ENCODE data around the gene DAAM1.

DAAM1 gene

DNA sequence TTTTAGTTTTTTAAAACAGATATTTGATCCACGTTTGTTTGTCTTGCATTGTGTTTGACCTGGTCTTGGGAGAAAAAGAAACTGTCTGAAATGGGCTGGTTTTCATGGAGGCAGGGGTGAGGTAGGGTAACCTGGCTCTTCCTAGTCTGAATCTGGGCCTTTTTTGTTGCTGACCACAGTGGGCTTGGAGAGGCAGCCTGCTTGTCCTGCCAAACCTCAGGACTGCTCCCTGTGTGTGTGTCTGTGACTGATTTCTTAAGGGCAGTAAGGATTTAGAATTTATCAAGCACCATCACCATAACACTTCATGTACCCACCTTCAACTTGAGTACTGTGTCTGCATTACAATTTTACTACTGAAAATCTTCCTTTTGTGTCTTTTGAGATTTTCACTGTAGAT lies 28.5 kb downstream of the DAAM1 start:
- DNase-seq (ENCODE audit: low read depth in 1 of 2, low spot score in 1 of 2), result no peak

DNA sequence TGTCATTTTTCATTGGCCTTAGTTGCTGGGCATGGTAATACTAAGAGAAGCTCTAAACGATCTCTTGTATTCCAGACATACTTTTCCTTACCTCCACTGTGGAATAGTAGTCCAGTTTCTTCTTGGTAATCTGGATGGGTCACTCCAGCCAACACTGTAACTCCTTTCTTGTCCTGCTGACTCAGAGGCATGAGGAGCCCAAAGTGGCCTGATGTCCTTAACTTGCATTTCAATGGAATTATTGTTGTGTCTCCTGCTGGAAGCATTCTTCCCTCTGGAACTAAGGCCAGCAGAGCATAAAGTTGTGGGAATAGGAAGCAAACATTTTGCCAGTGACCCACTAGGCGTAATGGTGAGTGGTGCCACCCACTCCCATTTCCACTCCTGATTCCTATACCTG lies 33.1 kb downstream of the DAAM1 start:
- no peak for DNase-seq (ENCODE audit: low read depth in 1 of 2, low spot score in 1 of 2)

DNA sequence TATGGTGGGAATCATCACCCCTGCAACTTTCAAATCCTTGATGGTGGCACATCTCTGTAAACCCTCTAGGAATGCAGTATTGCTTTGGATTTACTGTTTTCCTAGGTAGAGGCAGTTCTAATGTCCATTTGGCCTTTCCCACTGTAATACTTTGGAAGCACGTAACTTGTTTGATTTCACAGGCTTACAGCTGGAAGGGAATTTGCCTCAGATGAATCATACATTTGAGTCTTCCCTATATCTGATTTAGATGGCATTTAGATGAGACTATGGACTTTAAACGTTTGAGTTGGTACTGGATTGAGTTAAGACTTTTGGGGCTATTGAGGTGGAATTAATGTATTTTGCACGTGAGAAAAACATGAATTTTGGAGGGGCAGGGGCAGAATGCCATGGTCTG lies 35.9 kb downstream of the DAAM1 start:
- DNase-seq (ENCODE audit: low read depth in 1 of 2, low spot score in 1 of 2), result no peak

DNA sequence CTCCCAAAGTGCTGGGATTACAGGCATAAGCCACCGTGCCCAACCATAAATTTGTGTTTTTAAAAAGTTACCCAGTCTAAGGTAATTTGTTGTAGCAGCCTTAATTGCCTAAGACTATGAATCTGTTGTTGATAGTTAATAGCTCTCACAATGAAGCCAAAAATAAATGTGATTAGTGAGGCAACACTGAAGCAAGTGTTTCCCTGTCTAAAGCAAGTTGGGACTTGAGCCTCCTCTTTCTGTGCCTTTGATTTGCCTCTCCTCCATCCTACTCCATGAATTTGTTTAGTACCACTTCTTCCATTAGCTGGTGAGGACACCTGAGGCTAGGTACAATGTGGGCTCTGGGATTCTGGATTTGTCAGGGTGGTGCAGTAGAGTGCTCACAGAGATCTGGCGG lies 36.8 kb downstream of the DAAM1 start:
- no peak for DNase-seq (ENCODE audit: low read depth in 1 of 2, low spot score in 1 of 2)

DNA sequence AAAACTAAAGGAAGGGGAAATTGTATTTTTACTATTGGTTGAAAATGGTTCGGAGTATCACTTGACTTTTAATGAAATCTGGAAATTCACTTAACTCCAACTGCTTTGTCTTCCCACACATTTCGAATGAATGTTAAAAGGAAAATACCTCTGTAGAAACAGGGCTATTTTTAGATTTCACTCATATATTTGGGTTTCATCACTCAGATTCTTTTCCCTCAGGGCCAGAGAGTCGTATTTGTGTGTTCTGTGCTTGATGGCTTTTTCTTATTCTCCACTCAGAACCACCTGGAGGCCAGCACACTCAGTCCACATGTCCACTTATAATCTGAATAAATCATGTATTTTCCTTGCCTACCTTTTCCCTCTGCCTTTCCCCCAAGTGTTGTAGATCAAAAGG lies 40.0 kb downstream of the DAAM1 start:
- no peak for DNase-seq (ENCODE audit: low read depth in 1 of 2, low spot score in 1 of 2)

DNA sequence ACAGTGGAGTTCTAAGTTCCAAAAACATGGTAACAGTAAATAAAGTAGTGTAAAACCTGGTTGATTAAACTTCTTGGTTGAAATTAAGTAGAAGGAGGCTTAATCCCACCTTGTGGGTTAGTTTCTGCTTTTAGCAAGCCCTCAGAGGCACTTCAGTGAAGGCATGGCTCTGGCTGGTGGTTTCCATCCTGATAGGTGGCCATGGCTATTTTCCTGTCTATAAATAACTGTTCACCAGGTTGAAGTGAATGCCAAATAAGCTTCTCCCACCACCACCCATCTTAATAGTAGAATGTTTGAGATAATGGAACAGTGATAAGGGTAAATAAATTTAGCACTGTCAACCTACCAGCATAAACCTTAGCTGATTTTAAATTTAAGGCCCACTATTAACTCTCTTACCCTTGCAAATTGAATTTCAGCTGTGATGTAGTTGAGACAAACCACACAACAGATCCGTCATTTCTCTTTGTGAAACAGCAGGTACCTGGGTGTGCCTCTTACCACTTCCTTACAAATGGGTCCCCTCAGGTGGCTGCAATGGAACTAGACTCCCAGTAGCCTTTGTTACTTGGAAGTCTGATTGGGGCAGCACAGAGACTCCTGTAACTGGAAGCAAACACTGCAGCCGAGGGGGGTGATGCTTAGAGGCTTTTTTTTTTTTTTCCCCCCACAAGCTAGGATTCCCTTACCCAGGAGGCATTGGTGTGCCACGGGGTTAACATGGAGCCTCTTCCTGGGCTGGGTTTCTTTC lies 41.4 kb downstream of the DAAM1 start:
- DNase-seq (ENCODE audit: low read depth in 1 of 2, low spot score in 1 of 2), result no peak

DNA sequence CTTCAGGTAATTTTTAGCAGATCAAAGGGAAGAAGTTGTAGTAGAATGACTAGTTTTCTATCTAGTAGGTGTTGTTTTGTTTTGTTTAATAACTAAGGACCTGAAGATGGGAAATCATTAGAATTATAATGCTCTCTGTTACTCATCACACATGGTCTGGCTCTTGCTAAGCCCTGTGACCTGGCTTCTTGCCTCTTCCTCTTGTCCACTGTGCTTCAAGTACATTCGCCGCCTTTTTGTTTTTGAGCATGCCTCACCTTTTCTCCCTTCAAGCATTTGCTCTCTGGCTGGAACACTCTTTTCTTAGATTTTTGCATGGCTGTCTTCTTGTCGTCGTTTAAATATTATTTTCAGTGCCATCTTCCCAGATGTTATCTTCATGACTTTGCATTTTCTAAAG lies 47.7 kb downstream of the DAAM1 start:
- DNase-seq (ENCODE audit: low read depth in 1 of 2, low spot score in 1 of 2), result no peak

DNA sequence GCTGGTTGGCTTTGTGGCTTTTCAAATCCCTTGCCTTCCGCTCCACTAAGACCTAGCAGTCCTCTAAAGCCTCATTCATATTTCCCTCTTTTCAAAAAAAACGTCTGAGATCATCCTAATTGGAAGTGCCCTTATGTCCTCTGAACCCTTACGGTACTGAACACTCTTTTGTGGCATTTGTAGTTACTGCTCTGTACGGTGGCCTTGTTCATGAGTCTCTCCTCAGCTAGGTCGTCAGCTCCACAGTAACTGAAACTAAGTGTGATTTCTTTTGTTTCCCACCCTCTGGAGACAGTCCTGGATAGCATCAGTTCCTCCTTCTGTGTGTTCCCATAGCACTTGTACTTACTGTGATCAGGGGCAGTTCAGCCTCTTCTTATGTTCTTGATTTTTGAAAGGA lies 49.7 kb downstream of the DAAM1 start:
- no peak for DNase-seq (ENCODE audit: low read depth in 1 of 2, low spot score in 1 of 2)

DNA sequence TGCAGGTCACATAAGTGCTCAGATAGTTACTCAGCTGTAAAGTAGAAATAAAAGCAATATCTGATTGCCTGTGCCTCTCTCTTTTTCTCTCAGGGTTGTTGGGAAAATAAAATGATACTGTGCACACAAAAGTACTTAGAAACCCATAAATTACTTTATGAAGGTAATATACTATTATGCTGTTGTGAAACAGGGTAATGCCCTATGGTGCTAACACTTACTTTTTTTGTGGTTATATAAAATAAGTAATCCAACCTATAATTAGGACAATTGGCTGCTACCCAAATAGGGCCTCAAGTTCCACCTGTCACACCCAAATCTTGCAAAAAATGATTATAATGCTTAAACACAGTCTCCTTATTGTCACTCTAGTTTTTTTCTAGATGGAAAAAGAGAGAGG lies 50.6 kb downstream of the DAAM1 start:
- no peak for DNase-seq (ENCODE audit: low read depth in 1 of 2, low spot score in 1 of 2)

DNA sequence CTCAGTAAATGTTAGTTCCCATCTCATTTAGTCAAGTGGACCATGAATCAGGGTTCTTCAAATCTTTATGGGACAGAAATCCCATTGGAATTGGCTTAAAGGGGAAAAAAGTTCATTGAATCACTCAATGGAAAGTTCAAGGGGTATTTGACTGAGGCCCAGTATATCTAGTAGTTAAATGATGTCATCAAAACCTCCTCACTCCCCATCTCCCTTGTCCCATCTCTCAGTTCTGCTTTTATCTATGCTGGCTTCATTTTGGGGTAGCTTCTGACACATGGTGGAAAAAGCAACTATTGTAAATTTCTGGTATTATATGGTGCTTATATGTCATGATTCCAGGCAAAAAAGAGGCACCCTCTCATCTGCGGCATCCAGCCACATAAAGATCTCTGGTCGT lies 51.9 kb downstream of the DAAM1 start:
- no peak for DNase-seq (ENCODE audit: low read depth in 1 of 2, low spot score in 1 of 2)

DNA sequence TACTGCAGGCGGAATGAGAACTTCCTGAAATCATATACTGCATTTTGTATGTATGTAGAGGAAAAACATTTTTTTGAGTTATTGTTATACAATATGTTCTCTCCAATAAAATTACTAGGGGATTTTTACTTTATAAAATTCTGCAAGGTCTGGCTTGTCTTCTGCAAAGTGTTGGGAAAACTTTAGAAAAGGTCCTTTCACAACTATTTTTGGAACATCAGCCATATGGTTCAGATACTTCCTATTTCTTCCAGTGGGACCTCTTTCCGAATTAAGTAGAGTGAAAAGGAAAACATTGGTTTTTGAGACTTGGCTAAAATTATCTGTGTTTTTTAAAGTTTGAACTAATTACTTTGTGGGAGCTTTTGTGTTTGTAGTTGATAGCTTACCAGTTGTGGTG lies 52.7 kb downstream of the DAAM1 start:
- DNase-seq (ENCODE audit: low read depth in 1 of 2, low spot score in 1 of 2), result no peak

DNA sequence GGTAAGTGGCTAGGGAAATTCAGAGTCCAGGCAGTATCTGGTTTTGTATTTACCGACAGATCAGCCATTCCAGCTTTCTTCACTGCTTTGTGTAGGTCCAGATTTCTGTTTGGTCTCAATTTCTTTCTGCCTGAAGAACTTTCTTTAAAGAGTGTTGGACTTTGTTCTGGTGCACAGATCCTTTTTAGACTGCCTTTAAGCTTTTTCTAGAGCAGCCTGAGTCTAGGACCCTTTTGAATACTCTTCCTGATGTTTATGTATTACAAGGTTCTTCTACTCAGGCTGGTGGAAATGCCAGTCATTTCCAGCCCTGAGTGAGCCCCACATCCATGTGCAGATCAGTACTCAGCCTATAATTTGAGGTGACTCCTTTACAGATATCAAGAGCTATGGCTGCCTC lies 54.7 kb downstream of the DAAM1 start:
- DNase-seq (ENCODE audit: low read depth in 1 of 2, low spot score in 1 of 2), result no peak

DNA sequence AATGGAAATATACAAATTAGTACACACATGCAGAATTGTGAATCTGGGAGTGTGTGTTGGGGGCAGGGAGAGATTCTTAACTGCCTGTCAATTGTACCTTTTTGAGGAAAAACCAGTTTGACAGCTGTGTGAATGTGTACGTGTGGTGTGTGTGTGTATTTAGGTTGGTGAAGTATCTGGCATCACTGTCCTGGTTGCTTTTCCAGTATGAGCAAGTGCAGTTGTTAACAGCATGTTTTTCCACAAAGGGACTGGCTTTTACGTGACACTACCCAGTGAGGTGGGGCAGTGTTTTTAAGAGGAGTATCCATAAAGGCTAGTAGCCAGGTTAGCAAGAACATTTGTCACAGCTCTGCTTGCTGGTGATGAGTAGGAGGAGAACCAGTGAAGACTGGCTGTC lies 56.1 kb downstream of the DAAM1 start:
- DNase-seq (ENCODE audit: low read depth in 1 of 2, low spot score in 1 of 2), result no peak

DNA sequence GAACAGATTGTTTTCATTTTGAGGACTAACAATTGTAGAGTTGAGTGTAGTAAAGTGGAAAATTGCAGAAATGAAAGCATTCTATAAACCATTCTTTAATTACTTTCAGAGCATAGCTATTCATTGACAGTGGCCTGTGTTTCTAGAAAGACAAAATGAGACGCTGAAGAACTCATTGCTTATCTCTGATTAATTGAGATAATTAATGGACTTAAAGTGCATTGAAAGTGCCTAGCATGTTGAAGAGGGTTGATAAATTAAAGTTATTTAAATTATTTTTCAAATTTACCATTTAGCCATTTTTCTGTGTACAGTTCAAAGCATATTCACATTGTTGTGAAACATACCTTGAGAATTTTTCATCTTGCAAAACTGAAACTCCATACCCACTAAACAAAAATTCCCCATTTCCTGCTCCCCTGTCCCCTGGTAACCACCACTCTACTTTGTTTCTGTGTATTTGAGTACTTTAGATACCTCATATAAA lies 57.4 kb downstream of the DAAM1 start:
- DNase-seq (ENCODE audit: low read depth in 1 of 2, low spot score in 1 of 2), result no peak

DNA sequence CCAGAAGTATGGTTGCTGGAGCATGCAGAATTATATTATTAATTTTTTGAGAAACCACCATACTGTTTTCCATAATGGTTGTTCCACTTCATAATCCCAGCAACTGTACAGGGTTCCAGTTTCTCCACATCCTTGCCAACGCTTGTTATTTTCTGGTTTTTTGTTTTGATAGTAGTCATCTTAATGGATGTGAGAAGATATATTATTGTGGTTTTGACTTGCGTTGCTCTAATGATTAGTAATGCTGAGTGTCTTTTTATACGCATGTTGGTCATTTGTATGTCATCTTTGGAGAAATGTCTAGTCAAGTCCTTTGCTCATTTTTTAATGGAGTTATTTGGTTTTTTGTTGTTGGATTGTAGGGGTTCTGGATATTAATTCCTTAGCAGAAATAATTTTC lies 58.1 kb downstream of the DAAM1 start:
- no peak for DNase-seq (ENCODE audit: low read depth in 1 of 2, low spot score in 1 of 2)

DNA sequence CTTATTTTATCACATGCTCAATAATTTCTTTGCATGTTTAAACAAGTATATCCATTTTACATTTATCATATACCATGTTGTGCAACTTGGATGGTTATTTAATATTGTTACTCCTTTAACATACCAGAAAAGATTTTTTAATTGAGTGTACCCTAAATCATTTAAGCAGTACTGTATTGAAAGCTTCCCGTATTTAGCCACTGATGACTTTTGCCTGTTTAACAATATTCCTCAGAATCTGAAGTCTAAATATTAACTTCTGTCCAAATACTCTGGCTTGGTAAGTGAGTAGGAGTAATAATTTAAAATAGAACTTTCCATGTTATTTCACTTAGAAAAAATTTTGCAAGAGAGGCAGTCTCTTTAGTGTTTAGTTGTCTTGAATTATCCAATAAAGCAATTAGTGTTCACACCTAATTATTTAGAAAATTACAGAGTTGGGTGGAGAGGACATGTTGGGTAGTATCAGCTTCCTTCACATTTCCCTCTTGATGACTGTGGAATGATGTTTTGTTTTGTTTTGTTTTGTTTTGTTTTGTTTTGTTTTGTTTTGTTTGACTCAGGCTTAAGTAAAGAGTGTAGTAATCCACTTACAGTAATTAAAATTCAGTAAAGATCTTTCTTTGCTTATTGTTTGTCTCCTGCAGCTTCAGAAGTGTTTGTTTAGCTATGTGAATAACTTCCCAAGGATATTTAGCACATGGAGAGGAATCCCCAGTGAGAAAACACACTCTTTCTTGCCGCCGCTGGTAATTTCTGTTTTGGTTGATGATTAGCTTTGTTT lies 59.5 kb downstream of the DAAM1 start:
- DNase-seq (ENCODE audit: low read depth in 1 of 2, low spot score in 1 of 2), result no peak

DNA sequence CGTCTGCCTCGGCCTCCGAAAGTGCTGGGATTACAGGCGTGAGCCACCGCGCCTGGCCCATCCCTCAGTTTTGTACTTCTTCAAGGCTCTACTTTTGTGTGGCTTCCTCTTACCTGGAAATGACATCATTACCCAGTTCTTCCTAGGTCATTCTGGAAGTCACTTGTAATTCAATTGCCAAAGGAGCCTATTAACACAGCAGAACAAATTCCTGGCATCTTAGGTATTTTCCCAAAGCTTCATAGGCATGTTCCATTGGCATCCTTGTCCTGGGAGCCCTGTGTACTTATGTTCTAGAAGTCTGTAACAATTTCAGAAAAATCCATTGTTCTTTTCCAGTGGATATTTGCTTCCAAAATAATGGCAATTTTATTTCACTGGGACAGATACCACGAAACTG lies 60.6 kb downstream of the DAAM1 start:
- no peak for DNase-seq (ENCODE audit: low read depth in 1 of 2, low spot score in 1 of 2)

DNA sequence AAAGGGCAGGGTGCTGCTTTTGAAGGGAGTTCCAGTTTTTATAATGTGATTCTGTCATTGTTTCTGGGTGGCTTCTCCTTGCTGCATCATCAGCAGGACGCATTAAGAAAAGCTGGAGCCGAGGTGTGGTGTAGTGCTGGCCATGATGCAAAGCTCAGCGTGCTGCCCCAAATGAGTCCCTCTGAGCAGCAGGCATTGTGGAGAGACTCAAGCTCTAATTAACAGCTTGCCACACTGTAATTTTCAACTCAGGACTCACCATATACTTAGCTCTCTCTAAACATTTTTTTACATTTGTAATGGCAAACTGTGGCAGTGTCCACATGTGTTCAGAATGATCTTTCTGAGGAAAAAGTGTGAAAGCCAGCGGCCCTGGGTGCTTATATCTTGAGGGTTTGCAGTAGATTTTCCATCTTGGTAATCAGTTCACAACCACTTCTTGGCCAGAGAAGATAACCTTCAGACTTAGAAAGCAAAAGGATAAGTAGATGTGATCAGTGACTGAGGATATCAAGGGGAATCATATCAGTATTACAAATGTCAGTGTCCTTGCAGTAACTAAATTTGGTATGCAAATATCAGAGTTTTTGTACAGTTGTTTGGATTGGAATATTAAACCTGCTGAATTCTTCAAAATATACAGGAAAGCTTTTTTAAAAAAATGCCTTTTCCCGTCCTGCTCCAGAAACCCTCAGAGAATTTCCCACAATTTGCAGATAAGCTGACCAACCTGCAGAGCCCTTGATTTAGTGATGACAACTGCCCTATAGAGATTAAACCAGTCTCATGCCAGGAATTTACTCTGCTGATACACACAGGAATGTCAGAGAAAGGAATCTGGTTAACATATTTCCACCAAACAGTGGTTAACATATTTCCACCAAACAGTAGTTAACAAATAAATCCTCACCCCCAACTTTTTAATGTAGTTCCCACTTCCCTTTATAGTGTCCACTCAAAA lies 63.6 kb downstream of the DAAM1 start:
- DNase-seq (ENCODE audit: low read depth in 1 of 2, low spot score in 1 of 2), result no peak

DNA sequence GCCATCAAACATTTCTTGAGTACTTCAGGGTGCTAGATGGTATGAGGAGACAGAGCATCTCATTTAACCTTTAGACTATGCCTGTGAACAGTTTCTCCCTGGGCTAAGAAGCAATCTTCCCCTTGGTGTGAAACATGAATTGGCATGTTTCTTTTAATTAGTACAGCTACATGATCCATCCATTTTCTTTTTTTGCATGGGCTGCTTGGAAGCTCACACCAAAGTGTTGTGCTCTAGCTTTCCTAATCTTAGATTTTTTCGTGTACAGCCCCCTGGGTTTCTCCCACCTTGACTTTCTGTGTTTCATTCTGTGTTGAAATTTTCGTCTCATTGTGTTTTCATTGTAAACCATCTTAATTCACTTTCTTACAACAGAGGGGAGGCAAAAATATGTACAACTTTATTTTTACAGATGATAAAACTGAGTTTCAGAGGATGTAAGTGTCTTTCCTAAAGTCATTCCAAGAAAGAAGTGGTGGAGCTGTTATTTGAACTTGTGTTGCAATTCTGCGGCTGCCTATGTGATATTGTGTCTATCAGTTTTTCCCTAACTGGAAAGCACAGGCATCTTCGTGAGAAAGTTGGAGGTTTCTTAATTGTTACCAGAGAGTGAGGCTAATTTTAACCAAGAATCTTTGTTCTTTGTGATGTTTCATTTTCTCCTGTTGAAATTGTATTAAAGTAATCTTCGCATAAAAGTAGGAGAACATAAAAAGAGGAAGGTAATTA lies 64.5 kb downstream of the DAAM1 start:
- no peak for DNase-seq (ENCODE audit: low read depth in 1 of 2, low spot score in 1 of 2)

DNA sequence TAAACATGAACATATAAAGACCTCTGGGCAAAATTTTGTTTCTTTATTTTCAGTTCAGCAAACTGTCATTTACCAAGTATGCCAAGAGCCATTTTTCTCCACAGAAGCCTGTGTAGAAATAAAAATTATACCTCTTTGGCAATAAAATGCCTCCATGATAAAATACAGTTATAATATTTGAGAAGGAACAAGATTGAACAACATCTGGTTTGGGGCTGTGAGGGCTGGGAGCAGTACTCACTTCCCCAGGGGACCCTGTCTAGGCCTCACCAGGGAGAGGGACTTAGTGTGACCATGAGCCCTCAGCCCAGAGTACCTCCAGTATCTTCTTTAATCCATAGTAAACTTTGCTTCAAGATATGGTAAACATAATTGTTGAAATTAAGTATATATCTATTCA lies 65.1 kb downstream of the DAAM1 start:
- DNase-seq (ENCODE audit: low read depth in 1 of 2, low spot score in 1 of 2), result no peak

All from activated CD4-positive, alpha-beta T cell treated with anti-CD3 and anti-CD28 coated beads, Interleukin-2, amount 50 U/mL, for 24 hours (primary cell).